SKM-1 (cell line): ENCODE data around the gene SOBP.
"Not testable (repeated sequence)": the region's sequence is repeated elsewhere in the genome, so short reads cannot be mapped to it uniquely, and the experiment has no call there.

Experiments used
- DNase-seq: peaks from one replicate; lab custom pipeline; 2025; ENCODE audit not compliant: unreplicated experiment; lab: John Stamatoyannopoulos, UW

Gene SOBP

DNA sequence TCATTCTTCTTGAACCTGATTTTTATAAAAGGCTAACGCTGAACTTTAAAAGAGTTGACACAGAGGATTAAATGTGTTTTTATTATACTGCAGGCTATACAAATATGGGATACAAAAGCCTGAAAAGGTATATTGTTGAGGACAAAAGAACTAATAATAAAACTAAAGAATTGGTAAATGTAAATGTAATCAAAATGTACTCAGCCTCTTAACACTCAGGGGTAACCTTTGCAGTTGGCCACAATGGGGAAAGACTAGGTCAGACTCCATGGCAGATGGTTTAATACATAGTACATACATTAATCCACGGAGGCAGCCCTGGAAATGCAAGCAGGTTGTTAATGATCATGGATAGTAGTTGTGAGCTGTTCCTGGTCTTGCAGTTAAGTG lies 57.5 kb downstream of the SOBP start:
- no peak for DNase-seq

DNA sequence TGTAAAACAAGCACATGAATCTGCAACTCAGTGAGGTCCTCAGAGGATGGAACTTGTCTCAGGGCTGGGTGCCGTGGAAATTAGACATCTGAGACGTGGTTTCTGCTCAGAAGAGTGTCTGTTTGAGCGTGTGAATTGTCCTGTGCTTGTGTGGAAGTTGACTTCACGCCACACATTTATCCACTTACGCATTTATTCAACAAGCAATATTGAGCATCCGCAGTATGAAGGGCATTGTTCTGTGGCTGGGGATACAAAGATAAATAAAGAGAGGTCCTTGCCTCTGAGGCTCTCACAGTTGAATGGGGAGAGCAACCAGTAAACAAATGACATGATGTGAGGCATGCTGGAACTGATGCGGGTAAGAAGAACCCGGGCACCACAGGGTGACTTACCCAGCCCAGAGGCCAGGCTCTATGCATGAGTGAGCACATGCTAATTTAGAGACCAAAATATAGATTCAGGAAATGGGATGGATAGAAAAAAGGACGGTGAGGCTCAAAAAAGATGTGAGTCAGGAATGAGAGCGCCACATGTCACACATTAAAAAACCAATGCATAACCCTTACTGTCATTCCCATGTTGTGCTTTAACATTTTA lies 60.4 kb downstream of the SOBP start:
- no peak for DNase-seq

DNA sequence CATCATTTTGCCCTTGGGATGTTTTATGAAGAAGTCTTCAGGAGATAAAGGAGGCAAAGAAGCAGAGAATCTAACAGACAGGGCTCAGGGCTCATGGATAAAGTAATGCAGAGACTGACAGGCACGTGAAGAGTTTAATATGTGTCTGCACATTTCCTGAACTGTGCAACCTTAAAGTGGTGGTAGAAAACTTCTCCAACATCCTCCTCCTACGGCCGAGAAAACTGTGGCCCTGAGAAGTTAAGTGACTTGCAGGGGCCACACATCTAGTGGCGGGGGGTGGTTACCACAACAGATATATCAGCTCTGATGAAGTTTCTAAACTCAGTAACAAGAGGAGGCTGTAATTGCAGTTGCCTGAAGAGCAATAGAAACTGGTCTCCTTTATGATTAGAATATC lies 61.0 kb downstream of the SOBP start:
- no peak for DNase-seq

DNA sequence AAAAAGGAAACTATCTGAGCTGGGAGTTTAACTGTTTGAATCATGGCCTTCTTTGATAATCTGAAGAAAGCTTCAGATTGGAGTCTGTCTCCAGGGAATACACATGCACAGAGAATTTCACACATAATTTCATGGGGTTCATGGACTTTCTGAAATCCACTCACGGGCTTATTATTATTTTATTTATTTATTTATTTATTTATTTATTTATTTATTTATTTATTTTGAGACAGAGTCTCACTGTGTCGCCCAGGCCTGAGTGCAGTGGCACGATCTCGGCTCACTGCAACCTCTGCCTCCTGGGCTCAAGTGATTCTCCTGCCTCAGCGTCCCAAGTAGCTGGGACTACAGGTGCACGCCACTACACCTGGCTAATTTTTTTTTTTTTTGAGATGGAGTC lies 63.2 kb downstream of the SOBP start:
- not testable (repeated sequence) for DNase-seq

DNA sequence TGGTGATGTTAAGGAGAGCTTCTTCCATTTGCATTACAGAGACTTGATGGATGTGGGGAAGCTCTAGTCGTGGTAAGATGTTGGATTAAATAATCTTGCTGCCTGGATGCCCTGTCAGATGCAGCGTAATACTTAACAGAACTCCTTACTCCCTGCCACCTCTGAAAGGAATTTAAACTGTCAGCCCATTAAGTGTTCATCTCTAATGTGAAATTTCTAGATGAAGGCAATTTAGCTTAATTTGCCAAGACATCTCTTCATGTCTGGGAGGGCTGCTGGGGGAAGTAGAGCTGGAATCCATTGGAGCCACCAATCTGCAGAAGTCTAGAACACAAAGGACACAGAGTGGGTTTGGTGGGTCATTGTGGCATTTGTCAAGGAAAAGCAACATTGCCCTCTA lies 64.4 kb downstream of the SOBP start:
- DNase-seq: no peak

DNA sequence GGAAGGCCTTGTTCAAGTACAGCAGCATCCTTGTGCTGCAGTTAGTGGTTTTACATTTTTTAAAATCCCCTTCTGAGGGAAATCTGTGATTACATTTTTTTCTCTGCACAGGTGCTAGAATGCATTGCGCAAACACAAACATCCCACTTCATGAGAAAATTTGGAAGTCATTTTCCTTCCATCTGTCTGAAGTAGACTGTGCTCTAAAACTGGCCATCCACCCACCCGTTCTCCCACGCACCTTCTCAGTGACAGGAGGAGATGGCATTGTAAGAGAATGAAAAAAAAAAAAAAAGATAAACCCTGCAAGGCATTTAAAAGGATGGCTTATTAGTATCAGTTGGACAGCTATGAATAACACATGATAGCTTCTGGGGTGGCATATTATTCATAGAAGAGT lies 65.0 kb downstream of the SOBP start:
- no peak for DNase-seq

DNA sequence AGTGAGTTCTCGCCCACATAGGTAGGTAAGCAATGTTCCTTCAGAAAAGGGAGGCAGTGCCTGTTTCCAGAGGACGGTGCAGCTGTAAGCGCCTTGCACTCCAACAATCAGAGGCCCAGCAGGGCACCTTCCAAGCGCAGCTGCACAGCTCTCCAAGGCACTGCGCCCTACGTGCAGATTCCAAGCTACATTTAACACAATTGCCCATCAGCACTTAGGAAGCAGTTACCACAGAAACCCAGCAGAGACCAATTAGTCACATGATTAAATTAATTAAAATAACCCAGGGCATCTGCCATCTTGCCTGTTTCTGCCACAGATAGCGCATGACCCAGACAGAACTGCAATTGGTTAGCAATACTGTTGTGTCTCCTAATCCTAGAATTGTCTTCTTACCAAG lies 65.5 kb downstream of the SOBP start:
- DNase-seq: no peak

DNA sequence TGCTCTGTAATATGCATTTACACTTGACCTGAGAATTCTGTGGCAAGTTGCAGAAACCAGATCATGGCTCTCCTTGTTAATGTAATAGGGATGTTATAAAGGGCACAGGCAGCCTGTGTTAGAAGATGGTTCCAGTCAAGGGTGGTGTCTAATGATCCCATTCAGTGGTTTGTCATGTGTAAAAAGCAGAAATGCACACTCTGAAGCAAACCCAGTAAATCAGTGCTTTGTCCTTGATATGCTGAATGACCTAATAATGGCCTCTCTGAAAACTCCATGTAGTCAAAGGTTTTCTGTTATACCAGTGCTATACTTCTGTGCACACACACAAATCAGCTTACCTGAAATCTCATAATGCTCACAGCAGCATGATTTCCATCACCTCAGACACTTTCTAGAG lies 66.2 kb downstream of the SOBP start:
- DNase-seq: no peak

DNA sequence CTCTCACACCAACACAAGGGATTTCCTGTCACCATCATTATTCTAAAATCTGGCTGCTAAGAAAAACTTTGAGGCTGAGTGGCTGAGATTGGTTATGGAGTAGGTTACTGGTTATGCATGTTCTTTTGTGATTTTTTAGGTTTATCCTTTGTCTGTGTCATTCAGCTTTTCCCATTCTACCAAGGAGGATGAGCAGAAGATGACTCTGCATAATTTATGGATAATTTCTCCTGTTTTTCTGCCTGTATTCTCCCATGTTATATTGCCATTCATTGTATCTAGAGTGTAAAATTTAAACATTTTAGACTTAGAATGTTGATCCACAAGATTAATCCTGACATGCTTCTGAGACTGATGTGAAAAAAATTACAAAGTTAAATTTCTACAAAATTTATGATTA lies 67.8 kb downstream of the SOBP start:
- DNase-seq: no peak

DNA sequence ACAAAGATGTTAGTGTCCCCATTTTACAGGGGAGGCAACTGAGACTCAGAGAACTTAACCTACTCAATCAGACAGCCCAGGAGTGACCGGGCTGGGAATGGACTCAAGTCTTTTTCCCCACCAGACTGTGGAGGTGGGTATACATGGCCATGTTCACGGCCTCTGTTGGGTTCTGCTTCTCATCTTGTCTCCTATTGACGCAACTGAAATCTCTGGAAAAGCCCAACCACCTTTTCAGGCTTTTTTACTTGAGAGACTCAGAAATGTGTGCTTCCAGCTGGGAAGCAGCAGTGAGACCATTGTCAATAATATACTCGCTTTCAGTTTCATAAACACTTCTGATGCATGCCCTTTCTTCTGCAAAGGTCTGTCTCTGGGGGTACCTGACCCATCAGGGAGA lies 70.7 kb downstream of the SOBP start:
- DNase-seq: no peak

DNA sequence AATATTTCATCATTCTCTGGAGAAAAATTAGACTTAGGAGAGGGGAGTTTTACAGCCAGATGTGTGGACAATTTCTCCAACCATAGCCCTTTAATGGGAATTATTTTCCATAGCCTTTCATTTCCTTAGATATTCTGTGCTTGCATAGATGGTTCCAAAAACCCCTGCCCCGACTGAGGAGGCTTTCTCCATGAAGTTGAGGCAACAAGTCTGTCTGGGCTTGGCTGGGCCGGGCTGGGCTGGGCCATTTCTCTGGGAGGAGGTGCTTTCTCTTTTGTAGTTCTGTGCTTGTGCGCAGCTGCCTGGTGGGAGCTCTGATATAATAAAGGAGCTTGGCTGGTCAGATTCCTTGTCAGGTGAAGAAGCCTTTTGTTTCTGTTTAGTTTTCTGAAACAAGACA lies 71.4 kb downstream of the SOBP start:
- DNase-seq: no peak

DNA sequence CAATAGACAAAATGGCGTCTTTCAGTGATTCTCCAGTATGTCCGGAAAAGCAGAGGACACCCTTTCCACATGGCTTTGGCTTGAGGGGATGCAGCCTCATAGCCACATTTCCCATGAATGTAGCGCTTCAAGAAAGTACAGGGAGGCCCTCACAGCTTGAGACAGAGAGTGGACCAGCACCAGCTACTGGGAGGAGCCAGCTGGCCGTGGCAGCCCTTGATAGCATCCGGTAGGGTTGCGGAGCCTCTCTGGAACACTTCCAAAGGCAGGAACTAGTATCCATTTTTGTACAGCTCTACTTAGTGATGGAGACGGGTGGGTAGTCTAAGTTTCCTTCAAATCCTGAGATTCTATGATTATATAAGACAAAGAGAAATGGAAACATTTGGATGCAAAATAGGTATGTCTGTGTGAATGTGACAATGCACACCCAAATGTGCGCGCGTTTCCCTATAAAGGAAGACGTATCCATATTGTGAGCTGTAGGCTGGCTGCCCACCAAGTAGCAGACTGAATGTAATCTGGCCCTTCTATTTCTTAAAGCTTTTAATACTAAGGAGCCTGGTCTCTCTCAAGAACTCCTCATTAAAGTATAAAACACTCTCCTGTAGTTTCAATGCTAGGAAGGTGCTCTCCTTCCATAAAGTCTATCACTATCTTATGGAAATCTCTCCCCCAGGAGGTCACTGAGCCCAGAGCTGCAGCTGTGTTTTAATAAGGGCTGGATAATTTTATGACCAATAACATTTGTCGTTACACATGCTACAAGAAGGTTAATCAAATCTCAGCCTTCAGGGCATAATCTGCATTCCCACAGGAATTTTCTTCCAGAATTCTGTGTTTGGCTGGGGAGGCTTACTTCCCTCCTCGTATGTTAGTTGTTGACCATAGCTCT lies 74.0 kb downstream of the SOBP start:
- no peak for DNase-seq

DNA sequence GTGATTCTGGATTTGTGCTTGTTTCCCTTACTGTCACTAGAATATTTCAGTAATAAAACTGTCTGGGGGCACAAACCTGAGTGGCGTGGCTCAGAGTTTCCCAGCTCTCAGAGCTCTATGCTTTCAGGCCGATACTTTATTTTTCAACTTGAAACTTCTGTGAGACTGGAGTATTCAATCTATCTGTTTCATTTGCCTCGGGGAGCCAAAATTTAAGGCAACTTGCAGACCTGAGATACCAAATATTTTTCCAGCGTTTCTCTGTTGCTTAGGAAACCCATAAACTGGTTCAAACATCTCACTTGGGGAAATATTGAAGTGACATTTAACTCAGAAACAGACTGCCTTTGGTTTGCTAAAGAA lies 74.7 kb downstream of the SOBP start:
- DNase-seq: no peak

DNA sequence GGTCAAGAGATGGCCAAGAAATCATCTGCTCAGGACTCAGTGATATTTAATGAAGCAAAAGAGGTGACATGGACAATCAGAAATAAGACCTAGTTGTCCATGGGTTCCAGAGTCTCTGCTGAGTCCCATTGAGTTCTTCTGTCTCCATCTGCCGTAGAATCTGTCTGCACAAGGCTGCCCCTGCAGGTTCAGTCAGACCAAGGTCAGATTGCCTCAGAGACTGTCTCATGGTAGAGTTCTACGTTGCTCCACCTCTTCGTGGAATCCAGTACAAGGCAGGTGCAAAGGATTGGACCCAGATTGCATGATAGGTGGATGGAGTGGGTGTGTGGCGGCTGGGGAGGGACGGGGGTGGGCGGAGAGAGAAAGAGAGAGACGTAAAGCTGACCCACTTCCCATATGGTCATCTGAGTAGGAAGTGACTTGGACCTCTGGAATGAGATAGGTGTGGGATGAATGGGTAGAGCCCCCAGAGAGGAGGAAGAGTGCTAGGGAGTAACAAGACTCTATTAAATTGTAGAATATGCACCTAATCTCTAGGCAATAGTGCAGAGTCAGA lies 75.3 kb downstream of the SOBP start:
- no peak for DNase-seq

DNA sequence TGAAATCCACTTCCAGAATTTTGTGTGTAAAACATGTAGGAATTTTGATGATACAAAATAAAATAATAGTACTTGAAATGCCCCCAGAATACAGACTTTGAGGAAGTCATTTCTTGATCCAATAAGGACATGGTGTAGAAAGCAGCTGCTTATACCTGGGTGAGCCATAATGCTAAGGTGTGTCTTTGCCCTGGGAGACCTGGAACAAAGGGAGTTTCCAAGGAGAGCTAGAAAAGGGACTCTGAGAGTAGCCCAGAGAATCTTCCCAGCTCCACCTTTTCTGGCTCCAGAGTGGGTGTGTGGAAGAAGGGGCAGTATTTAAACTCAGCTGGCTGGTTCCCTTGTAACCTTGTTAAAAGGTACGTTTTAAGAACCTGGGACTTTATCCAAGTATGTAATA lies 77.7 kb downstream of the SOBP start:
- no peak for DNase-seq

DNA sequence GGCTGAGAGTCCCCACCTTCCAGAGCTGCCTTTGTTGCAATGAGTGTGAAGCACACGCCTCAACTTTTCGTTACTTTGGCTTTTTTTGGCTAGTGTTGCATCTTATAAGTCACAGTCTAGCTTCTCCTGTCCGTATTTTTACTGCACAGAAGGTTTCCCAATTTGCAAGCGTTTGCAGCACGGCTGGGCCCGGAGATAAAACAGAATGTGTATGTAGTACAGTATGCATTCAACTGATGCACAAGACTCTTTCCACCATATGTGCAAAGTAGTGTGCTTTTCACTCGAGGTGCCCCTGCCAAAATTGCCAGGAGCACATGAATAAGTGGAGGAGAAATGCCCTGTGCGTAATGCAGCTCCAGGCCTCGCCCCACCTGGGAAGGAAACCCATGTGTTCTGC lies 79.6 kb downstream of the SOBP start:
- DNase-seq: no peak

DNA sequence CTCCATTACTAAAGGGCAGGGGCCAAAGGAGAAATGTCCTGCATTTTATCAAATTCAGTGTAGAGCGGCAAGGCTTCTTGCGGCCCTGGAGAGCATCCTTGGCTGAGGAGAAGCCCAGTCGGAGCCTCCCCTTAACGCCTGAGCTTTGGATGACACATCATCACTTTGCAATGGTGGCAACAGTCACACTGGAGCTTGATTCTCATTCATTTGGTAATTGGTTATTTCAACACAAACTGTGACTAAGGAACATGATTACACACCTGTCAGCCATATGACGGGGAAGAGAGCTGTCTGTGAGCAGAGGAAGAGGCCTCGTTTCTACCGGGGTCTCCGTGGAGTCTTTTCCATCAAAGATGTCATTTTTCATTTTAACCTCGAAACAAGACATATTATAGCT lies 81.4 kb downstream of the SOBP start:
- DNase-seq: no peak

DNA sequence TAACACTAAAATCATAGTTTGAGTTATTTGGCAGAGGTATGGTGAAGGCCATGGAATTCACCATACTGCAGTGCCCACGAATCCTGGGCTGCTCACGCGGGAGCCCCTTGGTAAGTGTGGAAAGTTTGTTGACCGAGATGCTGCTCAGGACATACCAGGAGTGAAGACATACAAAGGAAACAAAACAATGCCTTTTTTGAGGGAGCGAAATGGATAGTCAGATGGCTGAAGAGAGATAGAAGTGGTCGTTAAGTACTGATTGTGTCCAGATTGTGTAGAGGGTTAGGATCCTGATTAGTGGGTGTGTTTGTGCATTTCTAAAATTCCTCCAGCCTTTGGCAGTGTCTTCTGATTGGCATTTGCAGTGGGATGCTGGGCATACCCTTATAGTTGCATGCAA lies 83.0 kb downstream of the SOBP start:
- DNase-seq: no peak

DNA sequence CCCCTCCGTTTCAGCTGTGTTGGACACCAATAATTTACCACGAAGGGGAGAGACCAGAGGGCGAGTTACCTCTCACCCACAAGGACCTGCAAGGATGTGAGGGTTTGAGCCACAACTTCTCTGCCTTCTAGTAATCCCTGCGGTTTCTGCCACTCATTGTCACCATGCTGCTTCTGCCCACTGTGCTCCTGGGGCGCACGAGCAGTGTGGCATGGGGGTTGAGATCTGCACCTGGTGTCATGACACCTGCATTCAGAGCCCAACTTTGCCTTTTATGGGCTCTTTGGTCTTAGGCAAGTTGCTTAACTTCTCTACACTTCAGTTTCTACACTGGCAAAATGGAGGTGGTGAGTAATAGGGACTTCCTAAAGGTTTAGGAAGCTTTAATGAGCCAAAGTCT lies 84.9 kb downstream of the SOBP start:
- DNase-seq: no peak

DNA sequence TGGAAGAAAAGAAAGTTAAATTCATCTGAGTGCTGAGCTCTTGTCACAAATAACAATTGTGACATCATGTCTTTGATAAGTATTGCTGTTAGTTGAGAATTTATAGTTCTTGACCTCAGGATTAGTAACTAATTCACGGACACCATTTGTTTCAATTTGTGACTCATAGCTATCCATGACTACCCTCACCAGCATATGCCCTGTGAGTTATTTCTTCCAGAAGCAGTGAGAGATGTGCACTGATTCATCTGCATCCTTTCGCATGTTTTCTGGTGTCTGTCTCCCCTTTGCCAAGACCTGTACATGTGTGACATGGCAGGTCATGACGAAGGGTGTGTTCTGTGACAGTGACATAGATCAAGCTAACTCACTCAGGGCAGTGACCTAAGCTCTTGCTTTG lies 86.9 kb downstream of the SOBP start:
- DNase-seq: no peak

DNA sequence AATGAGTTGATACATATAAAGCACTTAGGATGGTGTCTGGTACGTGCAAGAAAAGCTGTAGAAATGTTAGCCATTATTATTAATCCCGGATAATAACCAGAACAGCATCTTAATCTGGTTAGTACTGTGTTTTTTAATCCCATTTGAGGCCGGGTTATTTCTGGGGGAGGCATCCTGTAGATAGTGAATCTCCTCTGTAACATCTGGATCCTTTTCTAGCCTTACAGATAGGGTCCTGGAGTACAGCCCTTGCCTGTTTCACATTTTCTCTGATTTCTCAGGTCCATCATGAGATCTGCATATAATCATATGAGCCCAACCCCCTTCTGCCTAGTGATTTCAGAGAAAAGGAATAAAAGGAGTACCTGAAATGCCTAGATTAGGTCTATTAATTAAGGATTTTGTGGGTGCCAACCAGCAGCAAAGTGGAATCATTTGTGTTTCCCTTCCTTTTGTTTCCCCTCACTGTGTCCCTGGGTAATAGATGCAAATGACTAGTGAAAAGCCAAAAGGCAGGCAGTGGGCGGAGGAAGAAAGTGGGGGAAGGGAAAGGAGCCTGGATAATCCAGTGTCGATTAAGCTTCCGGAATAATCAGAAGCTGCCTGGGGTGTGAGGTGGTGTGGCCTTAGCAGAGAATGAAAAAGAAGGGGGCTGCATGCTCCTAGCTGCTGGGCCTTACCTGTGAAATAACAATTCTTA lies 88.9 kb downstream of the SOBP start:
- DNase-seq: no peak

DNA sequence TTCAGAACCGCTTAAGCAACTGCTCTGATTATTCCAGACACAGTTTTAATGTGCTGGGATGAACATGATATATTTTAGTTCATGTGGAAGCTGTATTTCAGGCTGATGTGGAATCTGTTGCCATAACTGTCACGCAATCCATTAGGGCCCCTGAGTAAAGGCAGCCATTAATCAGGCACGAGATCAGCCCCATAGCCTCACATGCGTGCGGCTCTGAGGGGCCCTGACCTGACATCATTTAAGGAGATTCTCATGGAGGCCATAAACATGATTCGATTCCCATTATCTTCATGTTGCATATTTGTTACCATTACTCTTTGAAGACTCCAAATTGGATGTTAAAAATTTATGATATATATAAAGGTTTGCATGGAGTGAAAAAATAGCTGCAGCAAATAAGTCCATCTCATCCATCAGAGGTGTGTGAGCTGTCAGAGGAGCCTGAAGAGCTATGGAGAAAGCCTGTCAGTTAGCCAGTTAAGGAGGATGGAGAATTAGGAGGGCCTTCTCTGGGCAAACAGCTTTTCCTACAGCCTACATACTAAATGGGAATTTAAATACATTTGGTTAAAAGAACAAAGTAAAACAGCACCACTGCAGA lies 89.6 kb downstream of the SOBP start:
- no peak for DNase-seq
